Skeletal muscle satellite cell (primary cell): ENCODE data around the gene USP24.

ENCODE experiments used
- H3K27me3 ChIP-seq: 2 replicates; pipeline ENCODE4 v1.7.0; 2013; ENCODE audit warnings: low read length; ENCODE audit not compliant: control insufficient read depth, insufficient read depth
- H3K36me3 ChIP-seq: 2 replicates; pipeline ENCODE4 v1.7.0; 2013; ENCODE audit warnings: mild to moderate bottlenecking, control low read depth, low read length; ENCODE audit not compliant: insufficient read depth
- H3K4me1 ChIP-seq: 2 replicates; pipeline ENCODE4 v1.7.0; 2013; ENCODE audit warnings: low read length; ENCODE audit not compliant: control insufficient read depth, insufficient read depth
- H3K4me2 ChIP-seq: 2 replicates; pipeline ENCODE4 v1.7.0; 2013; ENCODE audit warnings: mild to moderate bottlenecking, low read length
- H3K4me3 ChIP-seq: 2 replicates; pipeline ENCODE4 v1.7.0; 2013; ENCODE audit warnings: low read length
- H3K9ac ChIP-seq: 2 replicates; pipeline ENCODE4 v1.7.0; 2013; ENCODE audit warnings: mild to moderate bottlenecking, low read depth, low read length, moderate library complexity
- H3K9me3 ChIP-seq: replicated peaks from 2 replicates; pipeline ENCODE4 v1.7.0; 2013; ENCODE audit warnings: mild to moderate bottlenecking, control low read depth, low read length

USP24 gene

GRCh38 chr1:55172272-55172671 is 42.9 kb downstream of the USP24 start:
- no peak overlapping the region for H3K9ac ChIP-seq
- H3K4me2 ChIP-seq, result no peak overlapping the region
- H3K4me1 ChIP-seq, result no peaks in the 10 kb centered on the region
- H3K4me3 ChIP-seq, result no peak overlapping the region
- peaks cover 33% of the 10 kb centered on the region for H3K36me3 ChIP-seq
- no peaks in the 10 kb centered on the region for H3K9me3 ChIP-seq
- no peaks in the 10 kb centered on the region for H3K27me3 ChIP-seq

GRCh38 chr1:55171694-55172093 is 43.5 kb downstream of the USP24 start:
- no peaks in the 10 kb centered on the region for H3K27me3 ChIP-seq
- no peaks in the 10 kb centered on the region for H3K9me3 ChIP-seq
- H3K4me3 ChIP-seq, result no peak overlapping the region
- H3K36me3 ChIP-seq, result peaks cover 37% of the 10 kb centered on the region
- H3K4me1 ChIP-seq, result no peaks in the 10 kb centered on the region
- H3K4me2 ChIP-seq, result no peak overlapping the region
- no peak overlapping the region for H3K9ac ChIP-seq

- Histone ChIP-seq H3K4me2 (no peak overlapping the region), H3K36me3 (peaks cover 37% of the 10 kb centered on the region), H3K9ac (no peak overlapping the region), H3K4me1 (no peaks in the 10 kb centered on the region), H3K9me3 (no peaks in the 10 kb centered on the region), H3K27me3 (no peaks in the 10 kb centered on the region), H3K4me3 (no peak overlapping the region)
These were observed 44.7 kb downstream of the USP24 start for GRCh38 chr1:55170426-55170825.

GRCh38 chr1:55169126-55169525 is 46.0 kb downstream of the USP24 start:
- H3K4me2 ChIP-seq, result no peak overlapping the region
- peaks cover 47% of the 10 kb centered on the region for H3K36me3 ChIP-seq
- H3K4me3 ChIP-seq, result no peak overlapping the region
- no peaks in the 10 kb centered on the region for H3K27me3 ChIP-seq
- H3K9me3 ChIP-seq, result no peaks in the 10 kb centered on the region
- H3K9ac ChIP-seq, result no peak overlapping the region
- H3K4me1 ChIP-seq, result no peaks in the 10 kb centered on the region

- H3K36me3 ChIP-seq, result peaks cover 53% of the 10 kb centered on the region
- no peaks in the 10 kb centered on the region for H3K4me1 ChIP-seq
- no peak overlapping the region for H3K9ac ChIP-seq
- H3K27me3 ChIP-seq, result no peaks in the 10 kb centered on the region
- no peaks in the 10 kb centered on the region for H3K9me3 ChIP-seq
- H3K4me2 ChIP-seq, result no peak overlapping the region
- no peak overlapping the region for H3K4me3 ChIP-seq
These were observed 46.8 kb downstream of the USP24 start for GRCh38 chr1:55168353-55168752.

- Histone ChIP-seq H3K27me3 (no peaks in the 10 kb centered on the region), H3K9me3 (no peaks in the 10 kb centered on the region), H3K4me1 (no peaks in the 10 kb centered on the region), H3K9ac (no peak overlapping the region), H3K4me2 (no peak overlapping the region), H3K4me3 (no peak overlapping the region), H3K36me3 (peaks cover 53% of the 10 kb centered on the region)
These were observed 47.8 kb downstream of the USP24 start for GRCh38 chr1:55167224-55167871.

- Histone ChIP-seq H3K4me3 (no peak overlapping the region), H3K4me1 (no peaks in the 10 kb centered on the region), H3K36me3 (peaks cover 44% of the 10 kb centered on the region)
These were observed 50.3 kb downstream of the USP24 start for GRCh38 chr1:55164906-55165305.

GRCh38 chr1:55159571-55159970 is 55.6 kb downstream of the USP24 start:
- no peak overlapping the region for H3K4me3 ChIP-seq
- H3K36me3 ChIP-seq, result peaks cover 62% of the 10 kb centered on the region
- H3K9me3 ChIP-seq, result no peaks in the 10 kb centered on the region
- H3K9ac ChIP-seq, result no peak overlapping the region
- H3K4me1 ChIP-seq, result no peaks in the 10 kb centered on the region
- no peaks in the 10 kb centered on the region for H3K27me3 ChIP-seq
- no peak overlapping the region for H3K4me2 ChIP-seq

More at GRCh38 chr1:55164906-55165305, 50.3 kb downstream of the USP24 start:
- Histone ChIP-seq H3K4me2 (no peak overlapping the region), H3K9ac (no peak overlapping the region), H3K9me3 (no peaks in the 10 kb centered on the region), H3K27me3 (no peaks in the 10 kb centered on the region)

GRCh38 chr1:55156608-55157007 is 58.6 kb downstream of the USP24 start:
- Histone ChIP-seq H3K27me3 (no peaks in the 10 kb centered on the region), H3K9me3 (no peaks in the 10 kb centered on the region), H3K36me3 (peaks cover 75% of the 10 kb centered on the region), H3K9ac (no peak overlapping the region), H3K4me3 (no peak overlapping the region), H3K4me2 (no peak overlapping the region), H3K4me1 (no peaks in the 10 kb centered on the region)

- no peak overlapping the region for H3K9ac ChIP-seq
- H3K4me3 ChIP-seq, result no peak overlapping the region
- peaks cover 73% of the 10 kb centered on the region for H3K36me3 ChIP-seq
- H3K27me3 ChIP-seq, result no peaks in the 10 kb centered on the region
- H3K4me1 ChIP-seq, result no peaks in the 10 kb centered on the region
- no peak overlapping the region for H3K4me2 ChIP-seq
- H3K9me3 ChIP-seq, result no peaks in the 10 kb centered on the region
These were observed 59.1 kb downstream of the USP24 start for GRCh38 chr1:55156093-55156492.

- Histone ChIP-seq H3K4me2 (no peak overlapping the region), H3K9ac (no peak overlapping the region), H3K36me3 (peaks cover 70% of the 10 kb centered on the region), H3K9me3 (no peaks in the 10 kb centered on the region), H3K4me3 (no peak overlapping the region), H3K27me3 (no peaks in the 10 kb centered on the region), H3K4me1 (no peaks in the 10 kb centered on the region)
These were observed 59.6 kb downstream of the USP24 start for GRCh38 chr1:55155522-55155921.

GRCh38 chr1:55154616-55155015 is 60.5 kb downstream of the USP24 start:
- H3K36me3 ChIP-seq, result peaks cover 67% of the 10 kb centered on the region
- H3K4me1 ChIP-seq, result no peaks in the 10 kb centered on the region
- no peak overlapping the region for H3K4me3 ChIP-seq
- H3K9ac ChIP-seq, result no peak overlapping the region
- H3K4me2 ChIP-seq, result no peak overlapping the region
- no peaks in the 10 kb centered on the region for H3K27me3 ChIP-seq
- no peaks in the 10 kb centered on the region for H3K9me3 ChIP-seq
